ENCODE measurements around the gene FAM228A.

DNA sequence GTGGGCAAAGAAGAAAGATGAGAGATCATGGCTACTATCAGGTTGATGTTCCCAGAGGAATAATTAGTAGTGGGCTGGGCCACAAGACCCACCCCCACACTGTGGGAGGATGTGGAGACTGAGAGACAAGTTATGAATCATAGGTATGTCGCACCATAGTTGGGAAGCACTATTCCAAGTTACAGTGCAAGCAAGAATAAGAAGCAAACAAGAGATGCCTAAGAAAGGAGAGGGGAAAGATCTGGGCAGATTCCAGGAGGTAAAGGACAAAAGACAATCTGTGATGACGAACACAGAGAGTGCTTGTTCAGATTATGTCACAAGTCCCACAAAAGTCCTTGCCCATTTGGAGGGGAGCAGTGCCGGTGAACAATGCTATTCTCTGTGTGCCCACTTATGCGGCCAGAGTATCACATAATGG is 56.6 kb downstream of the FAM228A start:
- TF ChIP-seq POLR2AphosphoS5 (IDR thresholded peaks at IDR 0.05; ENCODE audit: low read depth, low read length) (no peak), TAF1 (IDR thresholded peaks at IDR 0.05; ENCODE audit: borderline replicate concordance, low read depth, low read length) (no peak)
